Right atrium auricular region (tissue), 2 donors: ENCODE measurements around the gene PRR5L. TPM values are rescaled to one million over a fixed set of nuclear protein-coding genes. Genes with fewer than 3 reads are reported as not detected.

Experiments used
- DNase-seq: peaks from one replicate; pipeline ENCODE4 v3.0.0-alpha.2; 2019; ENCODE audit warnings: low spot score
- H3K27ac ChIP-seq, 2 donors: fragments of 200-600 bp; sonication (generic); 1 replicate in 1 of 2; 2 replicates in 1 of 2; pipeline ENCODE4 v1.5.1; 2016 to 2019
- H3K27me3 ChIP-seq, 2 donors: fragments of 200-600 bp; sonication (generic); one replicate each; pipeline versions ENCODE4 v1.5.1 to v1.6.0; 2017 to 2019
- H3K36me3 ChIP-seq: fragments of 200-600 bp; sonication (generic); one replicate; pipeline ENCODE4 v1.5.1; 2016
- H3K4me1 ChIP-seq, 2 donors: fragments of 200-600 bp; sonication (generic); one replicate each; pipeline versions ENCODE4 v1.5.1 to v1.6.0; 2017 to 2019
- H3K4me3 ChIP-seq, 2 donors: fragments of 200-600 bp; sonication (generic); 1 replicate in 1 of 2; 2 replicates in 1 of 2; pipeline ENCODE4 v1.5.1; 2017 to 2019; ENCODE audit warnings: mild to moderate bottlenecking in 1 of 2, moderate library complexity in 1 of 2
- H3K9me3 ChIP-seq, 2 donors: fragments of 200-600 bp; sonication (generic); one replicate each; pipeline ENCODE4 v1.5.1; 2019
- total RNA-seq, 2 donors: library from RNA; depleted of rRNA; stranded (reverse); fragments of >200 nt; gene quantifications; one replicate each; pipeline ENCODE4 v1.1.0, GENCODE V29; 2016
- TF ChIP-seq, protein P1 (sequence below), 2 donors: fragments of 200-600 bp; sonication (generic); IDR thresholded peaks; one replicate each; pipeline ENCODE4 v1.5.1; 2019; ENCODE audit warnings: antibody characterized with exemption in 2 of 2

PRR5L gene
- total RNA-seq, 2 donors from 2014 or later, result 1.3 to 6.8 TPM

DNA sequence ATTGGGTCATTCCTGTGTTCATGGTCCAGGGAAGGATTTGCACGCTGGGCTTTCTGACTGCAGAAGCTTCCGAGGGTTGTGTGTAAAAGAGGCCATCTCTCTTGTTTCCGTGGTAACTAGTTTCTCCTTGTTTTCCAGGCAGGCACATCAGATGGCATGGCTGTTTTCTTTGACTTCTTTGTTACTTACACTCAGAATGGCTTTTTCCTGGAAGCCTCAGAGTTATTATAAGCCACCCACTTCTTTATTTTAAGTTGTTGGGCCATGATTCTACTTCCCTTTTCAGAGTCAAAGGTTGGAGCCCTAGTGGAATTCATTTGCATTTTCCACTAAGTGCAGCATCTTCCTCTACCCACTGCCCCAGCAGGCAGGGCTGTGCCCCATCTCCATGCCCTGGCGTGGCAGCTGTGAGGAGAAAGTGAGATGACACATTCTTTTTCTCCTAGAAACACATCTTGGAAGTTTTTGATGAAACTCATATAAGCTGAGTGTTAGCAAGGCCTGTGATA, 94.9 kb downstream of the PRR5L start:
- TF ChIP-seq, protein P1, sequence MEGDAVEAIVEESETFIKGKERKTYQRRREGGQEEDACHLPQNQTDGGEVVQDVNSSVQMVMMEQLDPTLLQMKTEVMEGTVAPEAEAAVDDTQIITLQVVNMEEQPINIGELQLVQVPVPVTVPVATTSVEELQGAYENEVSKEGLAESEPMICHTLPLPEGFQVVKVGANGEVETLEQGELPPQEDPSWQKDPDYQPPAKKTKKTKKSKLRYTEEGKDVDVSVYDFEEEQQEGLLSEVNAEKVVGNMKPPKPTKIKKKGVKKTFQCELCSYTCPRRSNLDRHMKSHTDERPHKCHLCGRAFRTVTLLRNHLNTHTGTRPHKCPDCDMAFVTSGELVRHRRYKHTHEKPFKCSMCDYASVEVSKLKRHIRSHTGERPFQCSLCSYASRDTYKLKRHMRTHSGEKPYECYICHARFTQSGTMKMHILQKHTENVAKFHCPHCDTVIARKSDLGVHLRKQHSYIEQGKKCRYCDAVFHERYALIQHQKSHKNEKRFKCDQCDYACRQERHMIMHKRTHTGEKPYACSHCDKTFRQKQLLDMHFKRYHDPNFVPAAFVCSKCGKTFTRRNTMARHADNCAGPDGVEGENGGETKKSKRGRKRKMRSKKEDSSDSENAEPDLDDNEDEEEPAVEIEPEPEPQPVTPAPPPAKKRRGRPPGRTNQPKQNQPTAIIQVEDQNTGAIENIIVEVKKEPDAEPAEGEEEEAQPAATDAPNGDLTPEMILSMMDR (IDR thresholded peaks at IDR 0.05), result no peak
- Histone ChIP-seq H3K27ac (no peak overlapping the region), H3K4me1 (no peaks in the 10 kb centered on the region), H3K4me3 (no peak overlapping the region), H3K36me3 (no peaks in the 10 kb centered on the region), H3K27me3 (no peaks in the 10 kb centered on the region), H3K9me3 (no peaks in the 10 kb centered on the region)
- DNase-seq, result no peak

GRCh38 chr11:36392196-36392595, 96.1 kb downstream of the PRR5L start:
- TF ChIP-seq, protein P1 (IDR thresholded peaks at IDR 0.05), result no peak
- Histone ChIP-seq H3K27me3 (no peaks in the 10 kb centered on the region), H3K27ac (no peak overlapping the region), H3K36me3 (no peaks in the 10 kb centered on the region), H3K9me3 (no peaks in the 10 kb centered on the region), H3K4me3 (no peak overlapping the region), H3K4me1 (no peaks in the 10 kb centered on the region)
- no peak for DNase-seq

DNA sequence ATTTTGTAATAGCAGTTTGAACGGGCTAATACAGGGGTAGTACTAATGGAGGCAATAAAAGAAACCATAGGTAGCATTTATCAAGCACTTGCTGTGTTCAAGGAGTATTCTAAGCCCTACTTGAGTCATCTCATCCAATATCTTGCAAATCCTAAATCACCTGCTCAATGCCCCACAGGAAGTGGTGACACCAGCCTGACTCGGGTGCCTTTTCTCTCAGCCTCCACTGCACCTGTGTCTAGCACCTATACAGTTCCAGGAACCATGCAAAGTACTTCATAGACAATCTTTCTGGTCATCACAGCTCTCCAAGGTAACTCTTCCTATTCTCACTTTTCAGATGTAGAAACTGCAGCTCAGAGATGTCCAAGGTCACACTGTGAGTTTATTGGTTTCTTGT, 98.0 kb downstream of the PRR5L start:
- no peak overlapping the region for H3K27ac ChIP-seq
- no peak for DNase-seq
- H3K4me3 ChIP-seq, result no peak overlapping the region
- no peaks in the 10 kb centered on the region for H3K27me3 ChIP-seq
- H3K9me3 ChIP-seq, result no peaks in the 10 kb centered on the region
- TF ChIP-seq, protein P1 (IDR thresholded peaks at IDR 0.05), result no peak
- no peaks in the 10 kb centered on the region for H3K4me1 ChIP-seq
- H3K36me3 ChIP-seq, result no peaks in the 10 kb centered on the region

- Histone ChIP-seq H3K9me3 (no peaks in the 10 kb centered on the region), H3K4me3 (no peak overlapping the region), H3K27ac (no peak overlapping the region), H3K27me3 (no peaks in the 10 kb centered on the region), H3K36me3 (no peaks in the 10 kb centered on the region), H3K4me1 (no peaks in the 10 kb centered on the region)
- no peak for DNase-seq
- TF ChIP-seq, protein P1 (IDR thresholded peaks at IDR 0.05), result no peak
These were observed 98.8 kb downstream of the PRR5L start for GRCh38 chr11:36394926-36395325.

- Histone ChIP-seq H3K27ac (no peak overlapping the region), H3K4me1 (no peaks in the 10 kb centered on the region), H3K27me3 (no peaks in the 10 kb centered on the region), H3K36me3 (no peaks in the 10 kb centered on the region), H3K4me3 (no peak overlapping the region), H3K9me3 (no peaks in the 10 kb centered on the region)
- DNase-seq, result no peak
- TF ChIP-seq, protein P1 (IDR thresholded peaks at IDR 0.05), result no peak
These were observed 100.1 kb downstream of the PRR5L start for GRCh38 chr11:36395978-36396736.
